Stimulated activated CD4-positive, alpha-beta T cell treated with anti-CD3 and anti-CD28 coated beads, Interleukin-12 subunit alpha, Interleukin-12 subunit beta, amount 100 ng/mL, for 48 hours (primary cell): Measurements from ENCODE around the gene CGNL1.

Source experiments
- DNase-seq, 3 donors: peaks; one replicate each; pipeline ENCODE4 v3.0.0-alpha.2; 2020; ENCODE audit warnings: low read depth in 2 of 3, low spot score in 1 of 3

CGNL1 gene

DNA sequence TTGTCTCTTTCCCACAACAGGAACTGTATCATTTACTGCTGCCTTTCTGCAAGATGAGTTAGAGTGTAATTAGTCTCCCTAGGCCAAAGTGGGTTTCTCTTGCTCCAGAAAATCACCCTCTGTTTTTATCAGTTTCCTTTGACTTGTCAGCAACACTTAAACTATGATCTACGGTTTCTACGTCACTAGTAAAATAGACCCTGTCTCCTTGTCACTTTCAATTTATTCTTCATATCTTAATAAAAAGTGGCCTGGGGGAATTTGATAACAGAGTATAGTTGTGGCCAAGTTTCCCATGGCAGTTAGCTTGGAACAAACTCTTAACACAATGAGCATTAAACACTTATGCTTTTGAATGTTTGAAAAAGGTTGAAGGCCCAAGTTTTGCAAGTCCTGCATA, 79.6 kb downstream of the CGNL1 start:
- DNase-seq: no peak

DNA sequence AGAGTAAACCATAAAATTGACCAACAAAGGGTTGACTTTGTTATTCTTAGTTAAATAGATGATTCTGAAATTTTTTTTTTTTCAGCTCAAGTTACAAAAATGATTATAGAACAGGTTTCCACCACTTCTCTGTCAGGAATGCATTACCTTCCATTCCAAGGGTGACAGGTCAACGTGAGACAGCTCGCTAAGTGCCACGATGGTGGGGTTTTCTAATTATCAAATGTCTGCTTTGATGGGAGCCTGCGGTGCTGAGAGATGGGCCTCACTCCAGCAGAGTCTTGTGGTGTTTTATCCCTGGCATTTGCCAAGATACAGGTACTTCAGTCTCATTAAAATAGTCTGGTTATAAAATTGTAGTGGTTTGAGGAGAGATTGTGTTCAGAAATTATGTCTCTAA, 80.3 kb downstream of the CGNL1 start:
- no peak for DNase-seq

DNA sequence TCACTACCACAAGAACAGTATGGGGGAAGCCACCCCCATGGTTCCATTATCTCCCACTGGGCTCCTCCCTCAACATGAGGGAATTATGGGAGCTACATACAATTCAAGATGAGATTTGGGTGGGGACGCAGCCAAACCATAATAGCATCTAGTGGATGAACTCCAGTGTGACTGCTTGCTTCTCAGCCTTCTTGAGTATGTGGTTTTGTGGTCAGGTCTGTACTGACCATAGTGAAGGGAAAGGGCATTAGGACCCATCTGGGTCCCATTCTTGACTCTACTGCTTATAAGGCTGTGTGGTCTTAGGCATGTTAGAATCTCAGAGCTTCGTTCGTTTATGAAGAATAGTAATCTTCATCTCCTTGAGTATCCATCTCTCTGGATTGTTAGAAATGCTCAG, 81.4 kb downstream of the CGNL1 start:
- DNase-seq: no peak

DNA sequence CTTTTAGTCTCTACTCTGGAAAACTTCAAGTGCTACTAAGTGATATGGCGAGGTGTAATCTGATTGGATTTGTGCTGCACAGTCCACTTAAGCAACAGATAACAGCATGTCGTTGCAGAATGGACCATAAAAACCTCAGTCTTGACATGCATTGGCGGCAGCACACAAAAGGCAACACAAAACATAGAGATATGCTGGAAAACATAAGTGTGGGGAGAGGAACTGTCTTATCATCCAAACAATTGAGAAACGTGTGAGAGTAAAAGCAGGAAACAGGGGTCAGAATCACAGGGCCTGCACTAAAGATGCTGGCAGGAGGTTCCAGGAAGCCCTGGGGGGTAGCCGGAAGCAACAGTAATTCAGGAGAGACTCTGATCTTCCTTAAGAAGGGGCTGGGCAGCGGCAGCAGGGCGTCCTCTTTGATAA, 82.1 kb downstream of the CGNL1 start:
- DNase-seq: no peak

DNA sequence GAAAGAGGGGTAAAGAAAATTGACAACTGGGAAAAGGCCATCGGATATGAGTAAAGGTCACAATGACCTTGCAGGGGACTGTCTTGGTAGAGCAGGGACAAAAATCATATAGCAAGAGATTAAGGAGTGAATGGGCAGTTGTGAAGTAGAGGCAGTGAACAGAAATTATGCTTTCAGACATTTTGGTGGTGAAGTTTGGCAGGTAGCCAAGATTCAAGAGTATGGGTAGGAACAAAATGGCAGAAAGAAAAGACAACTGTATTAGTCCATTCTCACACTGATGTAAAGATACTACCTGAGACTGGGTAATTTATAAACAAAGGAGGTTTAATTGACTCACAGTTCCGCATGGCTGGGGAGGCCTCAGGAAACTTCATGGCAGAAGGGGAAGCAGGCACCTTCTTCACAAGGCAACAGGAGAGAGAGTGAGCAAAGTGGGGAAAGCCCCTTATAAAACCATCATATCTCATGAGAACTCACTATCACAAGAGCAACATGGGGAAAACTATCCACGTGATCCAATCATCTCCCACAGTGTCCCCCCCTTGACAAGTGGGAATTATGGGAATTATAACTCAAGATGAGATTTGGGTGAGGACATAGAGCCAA, 84.0 kb downstream of the CGNL1 start:
- no peak for DNase-seq

DNA sequence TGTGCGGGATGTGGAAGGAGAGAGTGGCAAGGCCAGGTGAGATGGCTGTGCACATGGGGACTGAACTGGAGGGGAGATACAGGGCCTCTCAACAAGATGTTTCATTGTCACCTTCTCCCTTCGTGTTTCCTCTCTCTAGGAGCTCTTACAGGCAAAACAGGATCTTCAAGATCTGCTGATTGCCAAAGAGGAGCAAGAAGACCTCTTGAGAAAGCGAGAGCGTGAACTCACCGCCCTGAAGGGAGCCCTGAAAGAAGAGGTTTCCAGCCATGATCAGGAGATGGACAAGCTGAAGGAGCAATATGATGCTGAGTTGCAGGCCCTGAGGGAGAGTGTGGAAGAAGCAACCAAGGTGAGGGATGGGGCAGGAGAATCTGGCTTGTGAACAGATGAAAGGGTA, 85.2 kb downstream of the CGNL1 start:
- DNase-seq: no peak

DNA sequence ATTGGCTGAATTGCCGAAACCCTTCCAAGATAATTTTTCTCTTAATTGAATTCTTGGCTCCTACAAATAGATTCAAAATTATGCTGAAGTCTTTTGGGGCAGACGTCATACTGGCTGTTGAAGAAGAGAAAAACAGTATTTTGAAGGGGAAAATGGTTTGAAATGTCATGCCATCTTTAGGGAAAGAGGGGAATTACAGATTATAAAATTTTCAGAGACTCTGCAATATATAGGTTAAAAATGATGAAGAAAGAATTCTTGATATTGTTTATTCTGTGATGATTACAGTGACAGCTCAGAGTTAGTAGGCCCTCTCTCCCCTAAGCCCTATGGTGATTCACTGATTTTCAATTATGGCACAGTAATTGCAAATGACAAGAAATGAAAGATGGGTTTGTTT, 86.1 kb downstream of the CGNL1 start:
- DNase-seq: no peak

DNA sequence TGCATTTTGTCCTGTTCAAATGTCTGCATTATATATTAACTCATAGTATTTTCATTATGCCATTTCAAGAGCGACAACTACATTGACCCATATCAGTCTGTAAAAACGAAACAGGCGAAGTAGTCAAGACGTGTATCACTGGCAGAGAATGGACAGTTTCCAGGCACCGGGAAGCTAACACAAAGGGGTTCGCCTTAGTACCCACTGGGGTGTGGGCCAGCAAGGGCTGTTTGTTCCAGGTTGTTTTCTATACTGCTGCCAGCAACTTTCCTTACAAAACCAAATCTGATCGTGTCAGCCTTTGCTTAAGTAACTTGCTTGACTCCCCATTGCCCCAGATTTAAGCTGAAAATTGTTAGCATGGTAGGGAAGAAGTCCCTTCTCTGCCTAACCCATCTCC, 87.1 kb downstream of the CGNL1 start:
- DNase-seq: no peak

DNA sequence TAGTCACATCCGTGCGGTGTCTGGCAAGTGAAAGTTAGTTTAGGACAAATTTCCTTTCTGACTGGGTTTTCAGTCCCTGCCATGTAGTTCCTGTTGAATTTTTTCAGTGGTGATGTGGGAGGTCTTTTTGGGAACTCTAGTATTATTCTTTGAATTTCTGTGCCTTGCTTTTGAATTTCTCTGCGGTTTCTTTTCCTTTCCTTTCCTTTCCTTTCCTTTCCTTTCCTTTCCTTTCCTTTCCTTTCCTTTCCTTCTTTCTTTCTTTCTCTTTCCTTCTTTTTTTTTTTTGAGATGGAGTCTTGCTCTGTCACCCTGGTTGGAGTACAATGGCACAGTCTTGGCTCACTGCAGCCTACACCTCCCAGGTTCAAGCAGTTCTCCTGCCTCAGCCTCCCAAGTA, 88.2 kb downstream of the CGNL1 start:
- DNase-seq: no peak

DNA sequence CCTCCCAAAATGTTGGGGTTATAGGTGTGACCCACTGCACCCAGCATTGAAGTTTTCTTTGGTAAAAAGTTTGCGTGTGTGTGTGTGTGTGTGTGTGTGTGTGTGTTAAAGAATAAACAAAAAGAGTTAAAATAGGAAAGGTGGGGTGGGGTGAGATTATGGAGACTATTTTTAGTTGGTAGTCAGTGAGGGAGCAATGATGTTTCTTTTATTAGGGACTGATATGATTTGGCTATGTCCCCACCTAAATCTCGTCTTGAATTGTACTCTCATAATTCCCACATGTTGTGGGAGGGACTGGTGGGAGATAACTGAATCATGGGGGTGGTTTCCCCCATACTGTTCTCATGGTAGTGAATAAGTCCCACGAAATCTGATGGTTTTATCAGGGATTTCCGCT, 92.2 kb downstream of the CGNL1 start:
- no peak for DNase-seq

DNA sequence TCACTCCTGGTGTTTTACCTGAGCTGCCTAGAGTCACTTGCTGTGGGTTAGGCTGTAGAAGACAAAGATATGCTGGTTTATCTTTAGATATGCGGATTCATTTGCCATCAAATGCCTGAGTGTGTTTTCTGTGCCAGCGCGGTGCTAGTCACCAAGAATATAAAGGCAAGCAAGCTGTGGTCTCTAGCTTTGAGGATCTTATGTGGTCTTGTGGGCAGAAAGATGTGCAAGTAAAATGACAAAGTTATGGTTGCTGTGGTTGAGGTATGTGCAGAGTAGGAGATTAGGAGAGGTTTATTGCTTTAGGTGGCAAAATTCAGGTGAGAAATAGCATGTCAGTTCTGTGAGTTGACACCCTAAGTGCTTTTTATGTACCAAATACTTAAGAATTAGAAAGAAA, 94.2 kb downstream of the CGNL1 start:
- no peak for DNase-seq

DNA sequence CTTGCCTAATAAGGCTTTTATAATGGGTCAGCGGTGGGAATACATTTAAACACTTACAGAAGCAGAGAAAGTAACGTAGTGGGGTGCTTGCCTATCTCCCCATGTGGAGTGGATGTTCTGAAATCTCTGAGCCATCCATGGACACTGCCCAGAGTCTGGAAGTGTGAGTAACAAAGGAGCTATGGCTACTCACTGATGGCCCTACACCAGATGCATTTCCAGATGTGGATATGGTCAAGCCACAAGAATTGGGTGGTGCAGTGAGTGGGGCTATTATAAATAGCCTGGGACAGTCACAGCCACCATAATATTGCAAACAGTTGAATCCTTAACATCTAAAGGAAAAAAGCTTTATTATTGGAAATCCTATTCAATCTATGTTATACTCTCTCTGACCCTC, 96.6 kb downstream of the CGNL1 start:
- DNase-seq: no peak

DNA sequence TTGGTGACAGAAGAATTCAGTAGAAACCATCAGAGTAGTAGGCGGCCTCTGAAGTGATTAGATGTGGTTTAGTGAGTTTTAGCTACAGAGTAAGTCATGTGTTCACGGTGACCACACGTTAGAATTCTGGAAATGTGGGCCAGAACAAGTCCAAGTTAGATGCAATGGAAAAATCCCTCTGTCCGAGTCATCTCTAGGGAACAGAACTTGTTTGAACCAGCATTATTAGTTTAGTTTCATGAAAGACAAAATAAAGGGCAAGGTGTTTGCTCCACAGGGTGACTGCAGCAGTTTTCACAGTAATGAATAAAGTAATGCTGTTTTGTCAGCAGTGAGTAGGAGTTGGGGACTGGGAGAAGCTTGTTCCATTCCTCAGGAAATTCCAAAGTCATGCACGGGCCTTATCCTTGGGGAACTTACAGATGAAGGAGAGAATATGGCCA, 100.2 kb downstream of the CGNL1 start:
- DNase-seq: no peak

DNA sequence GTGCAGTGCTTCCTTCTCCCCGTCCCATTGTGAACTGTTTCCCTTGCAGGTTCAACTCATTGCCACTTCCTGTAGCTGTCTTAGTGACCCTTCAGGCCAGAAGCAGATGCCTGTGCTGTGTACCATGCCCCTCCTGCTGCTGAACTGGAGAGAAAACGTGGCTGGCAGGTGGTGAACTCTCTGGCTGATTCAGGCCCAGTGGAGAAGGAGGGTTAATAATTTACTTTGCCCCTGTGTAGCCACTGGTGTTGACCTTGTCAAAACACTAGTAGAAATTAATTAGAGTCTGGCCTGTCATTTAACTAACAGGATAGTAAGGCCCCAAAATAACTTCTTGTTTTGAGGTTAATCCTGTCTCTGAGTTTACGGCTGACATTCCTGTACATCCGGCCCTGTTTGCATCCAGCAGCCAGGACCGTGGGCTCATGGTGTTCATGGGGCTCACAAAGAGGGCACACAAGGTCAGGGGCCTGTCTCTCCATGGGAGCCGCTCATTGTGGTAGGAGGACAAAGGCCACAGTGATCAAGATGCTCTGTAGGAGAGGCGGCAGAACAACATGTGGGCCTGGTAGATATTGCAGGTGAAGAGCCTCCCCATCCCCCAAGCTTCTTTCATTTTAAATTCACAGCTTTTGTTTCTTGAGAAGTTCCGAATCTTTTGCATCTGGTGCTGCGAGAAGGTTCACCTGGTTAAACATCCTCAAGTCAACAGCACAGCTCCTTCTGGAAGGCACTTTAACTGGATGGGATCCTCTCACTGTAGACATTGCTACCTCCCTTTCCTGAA, 101.6 kb downstream of the CGNL1 start:
- DNase-seq: no peak

DNA sequence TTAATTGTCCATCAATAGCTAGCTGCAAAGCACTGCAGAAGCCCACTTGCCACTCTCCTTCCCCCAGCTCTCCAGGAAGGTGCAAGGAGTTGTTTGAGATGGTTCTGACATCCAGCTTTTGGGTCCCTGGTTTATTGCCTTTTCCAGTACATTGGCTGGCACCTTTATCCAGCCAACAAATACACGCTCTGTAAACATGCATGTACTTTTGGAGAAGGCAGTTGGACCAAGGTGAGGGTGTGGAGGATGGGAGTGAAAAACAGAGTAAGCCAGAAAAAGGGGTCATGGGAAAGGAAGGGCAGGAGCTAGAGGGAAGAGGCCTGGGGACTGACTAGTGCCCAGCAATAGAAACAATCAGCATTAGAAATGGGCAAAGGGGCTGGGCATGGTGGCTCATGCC, 102.7 kb downstream of the CGNL1 start:
- DNase-seq: no peak

DNA sequence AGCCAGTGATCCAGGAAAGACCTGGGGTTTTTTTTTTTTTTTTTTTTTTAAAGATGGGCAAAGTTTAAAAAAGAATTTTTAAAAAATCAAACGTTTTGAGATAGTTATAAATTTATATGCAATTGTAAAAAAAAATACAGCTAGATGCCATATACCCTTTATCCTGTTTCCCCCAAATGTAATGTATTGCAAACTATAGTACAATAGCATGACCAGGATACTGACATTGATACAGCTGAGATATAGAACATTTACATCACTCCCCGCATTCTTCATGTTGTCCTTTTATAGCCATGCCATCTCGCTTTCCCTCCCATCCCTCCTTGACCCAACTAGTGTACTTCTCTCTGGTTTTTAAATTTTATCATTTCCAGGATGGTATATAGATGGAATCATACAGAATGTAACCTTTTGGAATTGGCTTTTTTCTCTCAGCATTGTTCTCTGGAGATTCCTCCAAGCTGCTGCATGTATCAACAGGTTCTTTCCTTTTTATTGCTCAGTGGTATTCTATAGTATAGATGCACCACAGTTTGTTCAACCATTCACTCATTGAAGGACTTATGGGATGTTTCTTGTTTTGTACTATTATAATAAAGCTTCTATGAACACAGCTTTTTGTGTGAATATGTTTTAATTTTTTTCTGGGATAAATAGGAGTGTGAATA, 104.9 kb downstream of the CGNL1 start:
- no peak for DNase-seq

DNA sequence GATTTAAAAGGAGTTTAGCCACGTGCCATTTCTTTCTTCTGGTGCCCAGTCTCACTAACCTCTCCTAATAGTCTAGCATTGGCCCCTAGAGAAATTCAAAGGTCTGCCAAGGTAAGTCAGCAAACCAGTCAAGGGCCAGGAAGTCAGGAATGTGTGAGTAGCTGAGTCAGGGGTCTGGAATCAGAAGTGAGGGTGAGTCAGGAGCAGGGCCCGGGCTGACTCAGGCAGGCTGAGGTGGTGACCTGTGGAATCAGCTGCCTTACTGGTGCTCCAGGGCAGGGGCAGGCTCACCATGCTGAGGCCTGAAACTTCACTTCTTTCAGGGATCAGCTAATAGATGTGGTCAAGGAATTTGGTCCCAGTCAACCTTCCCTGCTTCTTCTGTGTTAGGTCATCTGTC, 109.6 kb downstream of the CGNL1 start:
- DNase-seq: no peak

DNA sequence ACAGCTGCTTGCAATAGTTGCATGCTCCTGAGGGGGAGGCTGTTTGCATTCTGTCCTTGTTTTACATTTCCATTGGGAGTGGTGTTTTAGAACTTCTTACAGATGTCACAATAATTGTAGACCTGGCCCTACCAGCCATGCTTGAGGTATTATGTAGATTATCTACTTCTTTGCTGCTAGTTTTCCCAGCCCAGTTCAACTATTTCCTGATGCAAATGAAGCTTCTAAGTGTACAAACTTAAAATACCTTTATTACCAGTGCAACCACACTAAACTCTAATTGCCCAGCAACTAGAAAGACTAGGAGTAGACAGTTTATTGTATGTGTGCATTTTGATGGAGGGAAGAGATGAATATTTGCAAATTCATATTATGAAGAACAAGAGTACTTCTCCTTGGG, 110.5 kb downstream of the CGNL1 start:
- DNase-seq: no peak

DNA sequence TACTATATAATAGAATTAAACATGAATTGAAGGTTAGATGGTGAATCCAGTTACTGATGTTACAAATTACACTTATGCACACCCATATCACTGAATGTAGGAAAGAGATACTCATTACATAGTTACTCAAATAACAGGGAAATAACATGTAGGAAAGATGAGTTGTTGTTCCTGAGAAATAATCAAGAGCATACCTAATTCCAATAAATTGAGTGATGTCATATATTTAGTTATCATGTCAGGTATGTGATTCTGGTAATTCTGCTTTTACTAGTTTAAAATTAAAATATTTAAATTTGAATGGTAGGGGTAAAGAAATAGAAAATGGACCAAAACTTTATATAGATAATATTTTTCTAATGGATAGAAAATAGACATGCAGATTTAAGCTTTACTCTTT, 112.8 kb downstream of the CGNL1 start:
- DNase-seq: no peak

DNA sequence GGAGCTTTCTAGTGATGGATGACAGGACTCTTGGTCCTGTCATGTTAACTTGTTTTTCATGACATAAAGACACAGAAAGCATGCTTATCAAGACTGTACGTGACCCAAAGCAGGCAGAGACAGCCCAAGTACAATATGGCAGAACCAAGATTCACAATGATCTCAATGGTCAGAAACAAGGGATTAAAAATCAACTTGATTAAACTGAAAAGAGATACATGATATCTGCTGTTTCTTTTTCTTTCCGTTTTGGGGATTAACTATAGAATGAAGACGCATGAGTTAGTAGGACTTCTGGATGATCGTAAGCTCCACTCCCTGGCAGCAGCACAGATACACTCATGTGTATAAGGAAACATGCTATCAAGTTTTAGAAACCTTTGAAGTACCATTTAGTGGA, 117.0 kb downstream of the CGNL1 start:
- no peak for DNase-seq

DNA sequence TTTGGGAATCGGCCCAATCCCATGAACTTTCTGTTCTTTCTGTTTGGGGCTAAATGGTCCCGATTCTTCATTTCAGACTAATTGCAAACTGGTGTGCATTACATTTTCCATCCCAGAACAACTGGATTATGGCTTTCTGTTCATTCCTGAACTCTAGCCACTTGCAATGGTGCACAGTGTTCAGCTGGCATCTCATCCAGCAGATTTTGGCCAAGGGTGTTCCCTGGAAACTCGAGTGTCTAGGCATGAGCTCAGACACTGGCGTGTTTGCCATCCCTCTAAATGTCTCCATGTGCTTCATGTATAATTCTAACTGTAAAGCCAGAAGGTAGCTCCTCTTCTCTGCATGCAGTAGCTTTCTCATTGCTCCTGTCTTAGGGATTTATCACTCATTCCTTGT, 118.3 kb downstream of the CGNL1 start:
- no peak for DNase-seq

DNA sequence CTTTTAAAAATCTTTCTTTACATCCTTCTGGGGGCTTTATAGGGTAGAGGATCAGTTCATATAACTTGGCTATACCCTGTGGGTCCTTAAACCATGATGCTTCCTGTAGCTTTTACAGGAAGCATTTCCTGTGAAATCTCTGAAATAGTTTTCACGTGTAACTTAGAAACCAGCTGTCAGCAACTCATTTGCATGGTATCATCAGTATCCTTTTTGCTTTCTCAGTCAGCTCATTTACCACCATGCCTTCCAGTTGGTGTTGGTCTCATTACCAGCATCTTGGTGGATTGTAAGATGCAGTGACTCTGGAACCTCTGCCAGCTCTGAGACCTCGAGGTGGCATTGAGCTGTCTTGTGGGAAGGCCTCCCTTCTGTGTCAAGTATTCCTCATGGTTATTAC, 118.7 kb downstream of the CGNL1 start:
- DNase-seq: no peak
